Lung (tissue), 12 donors: ENCODE data around the gene CLDN16. TPM values are rescaled to one million over a fixed set of nuclear protein-coding genes. Genes with fewer than 3 reads are reported as not detected.

Source experiments
- ATAC-seq: fragments of 200-7000 bp; cut with Tn5 transposase; one replicate; pipeline ENCODE4 v1.9.1; 2020; ENCODE audit warnings: moderate number of reproducible peaks; ENCODE audit not compliant: insufficient read depth, low FRiP score
- DNase-seq, 3 donors: peaks; one replicate each; pipeline ENCODE4 v3.0.0-alpha.2; 2013 to 2017
- H3K27ac ChIP-seq, 2 donors: one replicate each; pipeline ENCODE4 v1.5.1; 2013; ENCODE audit warnings: mild to moderate bottlenecking in 2 of 2, moderate library complexity in 2 of 2, control low read depth in 1 of 2, inconsistent platforms in 1 of 2, low read depth in 1 of 2, low read length in 1 of 2
- H3K27me3 ChIP-seq, 3 donors: one replicate each; pipeline ENCODE4 v1.5.1; 2013; ENCODE audit warnings: low read length in 2 of 3; ENCODE audit not compliant: control insufficient read depth in 3 of 3, insufficient read depth in 3 of 3
- H3K36me3 ChIP-seq, 4 donors: one replicate each; pipeline ENCODE4 v1.5.1; 2013; ENCODE audit warnings: low read length in 4 of 4, mild to moderate bottlenecking in 1 of 4, moderate library complexity in 1 of 4; ENCODE audit not compliant: control insufficient read depth in 4 of 4, insufficient read depth in 4 of 4
- H3K4me1 ChIP-seq, 5 donors: one replicate each; pipeline ENCODE4 v1.5.1; 2013; ENCODE audit warnings: low read length in 5 of 5, mild to moderate bottlenecking in 2 of 5, moderate library complexity in 1 of 5; ENCODE audit not compliant: control insufficient read depth in 5 of 5, insufficient read depth in 5 of 5
- H3K4me3 ChIP-seq: one replicate; pipeline ENCODE4 v1.5.1; 2013; ENCODE audit warnings: mild to moderate bottlenecking, control low read depth, moderate library complexity
- H3K9ac ChIP-seq, 2 donors: one replicate each; pipeline ENCODE4 v1.5.1; 2013; ENCODE audit warnings: low read length in 2 of 2, control low read depth in 1 of 2; ENCODE audit not compliant: insufficient read depth in 1 of 2
- H3K9me3 ChIP-seq, 4 donors: one replicate each; pipeline ENCODE4 v1.5.1; 2013; ENCODE audit warnings: low read length in 3 of 4, mild to moderate bottlenecking in 1 of 4, moderate library complexity in 1 of 4; ENCODE audit not compliant: control insufficient read depth in 4 of 4, insufficient read depth in 3 of 4
- WGBS, 2 donors: extraction: QIAGEN DNeasy Blood & Tissue Kit; methylation state at CpG; one replicate each; pipeline ENCODE4 v1.1.7; 2013; 5-methylcytosine and 5-hydroxymethylcytosine counted together
- polyA plus RNA-seq, 2 donors: library from polyadenylated mRNA; stranded (reverse); fragments of 200-250 nt; gene quantifications; one replicate each; pipeline ENCODE4 v1.2.1, GENCODE V29; 2013
- total RNA-seq, 2 donors: library from RNA; depleted of rRNA in 1 of 2; stranded (reverse); fragments of >200 nt in 1 of 2; gene quantifications; one replicate each; pipeline ENCODE4 v1.2.1, GENCODE V29; 2014 to 2021
- TF ChIP-seq, protein P1 (sequence below): IDR thresholded peaks from 2 replicates; pipeline ENCODE4 v1.5.1; 2012; ENCODE audit warnings: mild to moderate bottlenecking; ENCODE audit errors: control extremely low read depth, extremely low read depth
- donor health status: control.
- donor health status: control.
- donor health status: Bipolar disorder and iron deficiency.
- donor health status: healthy.
- donor health status: DM: yes; HTN: yes; CAD: no.

Gene CLDN16
- total and polyA plus RNA-seq, 4 donors = 0.16 to 2.0 (median 0.45) TPM

DNA sequence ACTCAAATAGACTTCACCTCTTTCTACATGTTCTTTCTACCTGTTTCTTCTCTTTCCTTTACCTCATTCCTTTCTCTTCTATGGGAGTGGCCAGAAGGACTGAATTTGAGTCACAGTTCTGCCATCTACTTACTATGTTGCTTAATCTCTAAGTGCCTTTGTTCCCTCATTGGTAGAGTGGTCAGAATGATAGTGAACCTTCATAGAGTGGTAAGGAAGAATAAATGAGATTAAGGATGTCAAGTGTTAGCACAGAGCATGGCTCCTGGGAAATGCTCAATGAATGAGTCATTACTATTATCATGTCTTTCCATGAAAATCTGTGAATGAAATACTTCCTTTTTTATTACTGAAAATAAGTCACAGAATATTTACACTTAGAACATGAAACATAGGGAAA, 44.3 kb downstream of the CLDN16 start:
- DNase-seq (no peak), ATAC-seq (no peak)
- H3K27me3 ChIP-seq = no peaks in the 10 kb centered on the region
- H3K9me3 ChIP-seq = no peaks in the 10 kb centered on the region
- no peaks in the 10 kb centered on the region for H3K4me1 ChIP-seq
- no peak overlapping the region for H3K27ac ChIP-seq
- no peak overlapping the region for H3K9ac ChIP-seq
- TF ChIP-seq, protein P1, sequence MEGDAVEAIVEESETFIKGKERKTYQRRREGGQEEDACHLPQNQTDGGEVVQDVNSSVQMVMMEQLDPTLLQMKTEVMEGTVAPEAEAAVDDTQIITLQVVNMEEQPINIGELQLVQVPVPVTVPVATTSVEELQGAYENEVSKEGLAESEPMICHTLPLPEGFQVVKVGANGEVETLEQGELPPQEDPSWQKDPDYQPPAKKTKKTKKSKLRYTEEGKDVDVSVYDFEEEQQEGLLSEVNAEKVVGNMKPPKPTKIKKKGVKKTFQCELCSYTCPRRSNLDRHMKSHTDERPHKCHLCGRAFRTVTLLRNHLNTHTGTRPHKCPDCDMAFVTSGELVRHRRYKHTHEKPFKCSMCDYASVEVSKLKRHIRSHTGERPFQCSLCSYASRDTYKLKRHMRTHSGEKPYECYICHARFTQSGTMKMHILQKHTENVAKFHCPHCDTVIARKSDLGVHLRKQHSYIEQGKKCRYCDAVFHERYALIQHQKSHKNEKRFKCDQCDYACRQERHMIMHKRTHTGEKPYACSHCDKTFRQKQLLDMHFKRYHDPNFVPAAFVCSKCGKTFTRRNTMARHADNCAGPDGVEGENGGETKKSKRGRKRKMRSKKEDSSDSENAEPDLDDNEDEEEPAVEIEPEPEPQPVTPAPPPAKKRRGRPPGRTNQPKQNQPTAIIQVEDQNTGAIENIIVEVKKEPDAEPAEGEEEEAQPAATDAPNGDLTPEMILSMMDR = no peak
- no peak overlapping the region for H3K4me3 ChIP-seq
- H3K36me3 ChIP-seq = no peaks in the 10 kb centered on the region

DNA sequence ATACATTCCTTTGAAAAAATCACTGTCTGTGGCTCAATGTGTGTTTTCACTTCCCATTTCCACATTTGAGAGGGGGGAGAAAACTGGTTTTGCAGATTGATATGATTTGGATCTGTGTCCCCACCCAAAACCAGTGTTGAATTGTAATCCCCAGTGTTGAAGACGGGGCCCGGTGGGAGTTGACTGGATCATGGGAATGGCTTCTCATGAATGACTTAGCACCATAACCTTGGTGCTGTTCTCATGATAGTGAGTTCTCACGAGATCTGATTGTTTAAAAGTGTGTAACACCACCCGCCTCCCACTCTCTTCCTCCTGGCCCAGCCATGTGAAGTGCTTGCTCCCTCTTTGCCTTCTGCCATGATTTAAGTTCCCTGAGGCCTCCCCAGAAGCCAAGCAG, 45.7 kb downstream of the CLDN16 start:
- no peaks in the 10 kb centered on the region for H3K36me3 ChIP-seq
- TF ChIP-seq, protein P1 = no peak
- no peaks in the 10 kb centered on the region for H3K9me3 ChIP-seq
- DNase-seq (no peak), ATAC-seq (no peak)
- H3K27ac ChIP-seq = no peak overlapping the region
- 88 to 92% methylated on average over 4 of the region's 4 CpGs for WGBS, 2 donors
- H3K27me3 ChIP-seq = no peaks in the 10 kb centered on the region
- H3K9ac ChIP-seq = no peak overlapping the region
- no peaks in the 10 kb centered on the region for H3K4me1 ChIP-seq
- no peak overlapping the region for H3K4me3 ChIP-seq

DNA sequence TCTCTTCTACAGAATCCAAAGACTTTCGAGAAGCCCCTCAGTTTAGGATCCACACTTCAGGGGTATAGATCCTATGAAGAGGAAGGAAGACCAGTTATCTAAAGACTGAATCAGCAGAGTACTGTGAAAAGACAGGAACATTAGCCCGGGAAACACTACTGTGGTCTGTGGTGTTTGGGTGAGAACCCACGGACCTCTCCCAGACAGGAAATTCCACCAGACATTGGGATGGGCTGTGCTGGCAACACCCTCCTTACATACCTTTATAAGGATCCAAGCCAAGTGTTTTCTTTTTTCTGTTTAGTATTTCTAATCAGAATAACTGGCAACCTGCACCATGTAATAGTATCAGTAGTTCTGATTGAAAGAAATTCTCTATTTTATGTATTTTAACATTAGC, 47.7 kb downstream of the CLDN16 start:
- H3K27ac ChIP-seq = no peak overlapping the region
- H3K36me3 ChIP-seq = no peaks in the 10 kb centered on the region
- 34 to 45% methylated on average over 3 of the region's 3 CpGs for WGBS, 2 donors
- no peak overlapping the region for H3K9ac ChIP-seq
- no peaks in the 10 kb centered on the region for H3K27me3 ChIP-seq
- DNase-seq (no peak), ATAC-seq (no peak)
- H3K4me3 ChIP-seq = no peak overlapping the region
- TF ChIP-seq, protein P1 = no peak
- H3K9me3 ChIP-seq = no peaks in the 10 kb centered on the region
- H3K4me1 ChIP-seq = no peaks in the 10 kb centered on the region

DNA sequence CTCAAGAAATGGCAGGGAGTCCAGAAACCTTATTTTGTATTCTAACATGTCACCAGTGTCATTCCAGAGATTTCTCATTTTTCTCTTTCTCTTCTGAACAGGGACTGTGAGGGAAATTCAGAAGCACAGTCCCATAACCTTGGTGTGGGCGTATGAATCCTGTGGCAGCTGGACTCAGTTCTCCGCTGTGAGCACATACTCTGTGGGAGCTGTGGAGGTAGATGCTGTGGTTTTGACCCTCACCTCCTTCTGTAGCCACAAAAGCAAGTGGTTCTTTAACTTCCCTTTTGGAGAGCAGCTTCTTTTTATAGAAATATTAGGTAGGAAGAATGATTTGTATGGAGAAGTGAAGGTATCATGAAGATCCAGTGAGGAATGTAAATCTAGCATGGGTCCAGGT, 48.4 kb downstream of the CLDN16 start:
- no peaks in the 10 kb centered on the region for H3K9me3 ChIP-seq
- no peak overlapping the region for H3K9ac ChIP-seq
- no peak for DNase-seq
- no peak overlapping the region for H3K27ac ChIP-seq
- no peak overlapping the region for H3K4me3 ChIP-seq
- H3K27me3 ChIP-seq = no peaks in the 10 kb centered on the region
- ATAC-seq = no peak
- TF ChIP-seq, protein P1 = no peak
- no peaks in the 10 kb centered on the region for H3K36me3 ChIP-seq
- 35 to 65% methylated on average over 2 of the region's 2 CpGs for WGBS, 2 donors
- no peaks in the 10 kb centered on the region for H3K4me1 ChIP-seq
